ENCODE data around the gene RAI1.

The RAI1 gene

DNA sequence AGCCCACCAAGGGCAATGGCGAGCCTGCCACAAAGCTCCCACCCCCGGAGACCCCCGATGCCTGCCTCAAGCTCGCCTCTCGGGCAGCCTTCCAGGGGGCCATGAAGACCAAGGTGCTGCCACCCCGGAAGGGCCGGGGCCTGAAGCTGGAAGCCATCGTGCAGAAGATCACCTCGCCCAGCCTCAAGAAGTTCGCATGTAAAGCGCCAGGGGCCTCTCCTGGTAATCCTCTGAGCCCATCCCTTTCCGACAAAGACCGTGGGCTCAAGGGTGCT, 115.5 kb downstream of the RAI1 start:
- ATAC-seq = no peak
- TF ChIP-seq TCF4 (CRISPR knock-in tag; IDR thresholded peaks at IDR 0.05; ENCODE audit: borderline replicate concordance) (no peak), BACH2 (CRISPR knock-in tag; IDR thresholded peaks at IDR 0.05; ENCODE audit: borderline replicate concordance) (no peak), ZNF8 (CRISPR knock-in tag; IDR thresholded peaks at IDR 0.05) (no peak), OSR1 (CRISPR knock-in tag; IDR thresholded peaks at IDR 0.05) (no peak), ESRRG (CRISPR knock-in tag; IDR thresholded peaks at IDR 0.05) (no peak), TOX (CRISPR knock-in tag; IDR thresholded peaks at IDR 0.05; ENCODE audit: borderline replicate concordance) (no peak), ISL1 (CRISPR knock-in tag; IDR thresholded peaks at IDR 0.05) (no peak), ZFP30 (CRISPR knock-in tag; IDR thresholded peaks at IDR 0.05) (no peak), ZNF565 (CRISPR knock-in tag; conservative IDR thresholded peaks at IDR 0.05; ENCODE audit: low read depth) (no peak), SNAI2 (CRISPR knock-in tag; IDR thresholded peaks at IDR 0.05) (no peak), PPARA (CRISPR knock-in tag; IDR thresholded peaks at IDR 0.05; ENCODE audit: borderline replicate concordance) (no peak), ARNTL (CRISPR knock-in tag; IDR thresholded peaks at IDR 0.05; ENCODE audit: borderline replicate concordance, low read depth) (no peak), ZC3H10 (CRISPR knock-in tag; IDR thresholded peaks at IDR 0.05) (no peak), ZNF70 (CRISPR knock-in tag; IDR thresholded peaks at IDR 0.05) (no peak)
- TF ChIP-seq, protein P1, sequence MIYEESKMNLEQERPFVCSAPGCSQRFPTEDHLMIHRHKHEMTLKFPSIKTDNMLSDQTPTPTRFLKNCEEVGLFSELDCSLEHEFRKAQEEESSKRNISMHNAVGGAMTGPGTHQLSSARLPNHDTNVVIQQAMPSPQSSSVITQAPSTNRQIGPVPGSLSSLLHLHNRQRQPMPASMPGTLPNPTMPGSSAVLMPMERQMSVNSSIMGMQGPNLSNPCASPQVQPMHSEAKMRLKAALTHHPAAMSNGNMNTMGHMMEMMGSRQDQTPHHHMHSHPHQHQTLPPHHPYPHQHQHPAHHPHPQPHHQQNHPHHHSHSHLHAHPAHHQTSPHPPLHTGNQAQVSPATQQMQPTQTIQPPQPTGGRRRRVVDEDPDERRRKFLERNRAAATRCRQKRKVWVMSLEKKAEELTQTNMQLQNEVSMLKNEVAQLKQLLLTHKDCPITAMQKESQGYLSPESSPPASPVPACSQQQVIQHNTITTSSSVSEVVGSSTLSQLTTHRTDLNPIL (CRISPR knock-in tag; IDR thresholded peaks at IDR 0.05; ENCODE audit: low read depth) = no peak
- TF ChIP-seq, protein P2, sequence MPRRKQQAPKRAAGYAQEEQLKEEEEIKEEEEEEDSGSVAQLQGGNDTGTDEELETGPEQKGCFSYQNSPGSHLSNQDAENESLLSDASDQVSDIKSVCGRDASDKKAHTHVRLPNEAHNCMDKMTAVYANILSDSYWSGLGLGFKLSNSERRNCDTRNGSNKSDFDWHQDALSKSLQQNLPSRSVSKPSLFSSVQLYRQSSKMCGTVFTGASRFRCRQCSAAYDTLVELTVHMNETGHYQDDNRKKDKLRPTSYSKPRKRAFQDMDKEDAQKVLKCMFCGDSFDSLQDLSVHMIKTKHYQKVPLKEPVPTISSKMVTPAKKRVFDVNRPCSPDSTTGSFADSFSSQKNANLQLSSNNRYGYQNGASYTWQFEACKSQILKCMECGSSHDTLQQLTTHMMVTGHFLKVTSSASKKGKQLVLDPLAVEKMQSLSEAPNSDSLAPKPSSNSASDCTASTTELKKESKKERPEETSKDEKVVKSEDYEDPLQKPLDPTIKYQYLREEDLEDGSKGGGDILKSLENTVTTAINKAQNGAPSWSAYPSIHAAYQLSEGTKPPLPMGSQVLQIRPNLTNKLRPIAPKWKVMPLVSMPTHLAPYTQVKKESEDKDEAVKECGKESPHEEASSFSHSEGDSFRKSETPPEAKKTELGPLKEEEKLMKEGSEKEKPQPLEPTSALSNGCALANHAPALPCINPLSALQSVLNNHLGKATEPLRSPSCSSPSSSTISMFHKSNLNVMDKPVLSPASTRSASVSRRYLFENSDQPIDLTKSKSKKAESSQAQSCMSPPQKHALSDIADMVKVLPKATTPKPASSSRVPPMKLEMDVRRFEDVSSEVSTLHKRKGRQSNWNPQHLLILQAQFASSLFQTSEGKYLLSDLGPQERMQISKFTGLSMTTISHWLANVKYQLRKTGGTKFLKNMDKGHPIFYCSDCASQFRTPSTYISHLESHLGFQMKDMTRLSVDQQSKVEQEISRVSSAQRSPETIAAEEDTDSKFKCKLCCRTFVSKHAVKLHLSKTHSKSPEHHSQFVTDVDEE (CRISPR knock-in tag; IDR thresholded peaks at IDR 0.05) = no peak
- TF ChIP-seq, protein P3, sequence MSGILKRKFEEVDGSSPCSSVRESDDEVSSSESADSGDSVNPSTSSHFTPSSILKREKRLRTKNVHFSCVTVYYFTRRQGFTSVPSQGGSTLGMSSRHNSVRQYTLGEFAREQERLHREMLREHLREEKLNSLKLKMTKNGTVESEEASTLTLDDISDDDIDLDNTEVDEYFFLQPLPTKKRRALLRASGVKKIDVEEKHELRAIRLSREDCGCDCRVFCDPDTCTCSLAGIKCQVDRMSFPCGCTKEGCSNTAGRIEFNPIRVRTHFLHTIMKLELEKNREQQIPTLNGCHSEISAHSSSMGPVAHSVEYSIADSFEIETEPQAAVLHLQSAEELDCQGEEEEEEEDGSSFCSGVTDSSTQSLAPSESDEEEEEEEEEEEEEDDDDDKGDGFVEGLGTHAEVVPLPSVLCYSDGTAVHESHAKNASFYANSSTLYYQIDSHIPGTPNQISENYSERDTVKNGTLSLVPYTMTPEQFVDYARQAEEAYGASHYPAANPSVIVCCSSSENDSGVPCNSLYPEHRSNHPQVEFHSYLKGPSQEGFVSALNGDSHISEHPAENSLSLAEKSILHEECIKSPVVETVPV (CRISPR knock-in tag; IDR thresholded peaks at IDR 0.05) = no peak
- TF ChIP-seq, protein P4, sequence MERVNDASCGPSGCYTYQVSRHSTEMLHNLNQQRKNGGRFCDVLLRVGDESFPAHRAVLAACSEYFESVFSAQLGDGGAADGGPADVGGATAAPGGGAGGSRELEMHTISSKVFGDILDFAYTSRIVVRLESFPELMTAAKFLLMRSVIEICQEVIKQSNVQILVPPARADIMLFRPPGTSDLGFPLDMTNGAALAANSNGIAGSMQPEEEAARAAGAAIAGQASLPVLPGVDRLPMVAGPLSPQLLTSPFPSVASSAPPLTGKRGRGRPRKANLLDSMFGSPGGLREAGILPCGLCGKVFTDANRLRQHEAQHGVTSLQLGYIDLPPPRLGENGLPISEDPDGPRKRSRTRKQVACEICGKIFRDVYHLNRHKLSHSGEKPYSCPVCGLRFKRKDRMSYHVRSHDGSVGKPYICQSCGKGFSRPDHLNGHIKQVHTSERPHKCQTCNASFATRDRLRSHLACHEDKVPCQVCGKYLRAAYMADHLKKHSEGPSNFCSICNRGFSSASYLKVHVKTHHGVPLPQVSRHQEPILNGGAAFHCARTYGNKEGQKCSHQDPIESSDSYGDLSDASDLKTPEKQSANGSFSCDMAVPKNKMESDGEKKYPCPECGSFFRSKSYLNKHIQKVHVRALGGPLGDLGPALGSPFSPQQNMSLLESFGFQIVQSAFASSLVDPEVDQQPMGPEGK (CRISPR knock-in tag; IDR thresholded peaks at IDR 0.05; ENCODE audit: borderline replicate concordance) = no peak

DNA sequence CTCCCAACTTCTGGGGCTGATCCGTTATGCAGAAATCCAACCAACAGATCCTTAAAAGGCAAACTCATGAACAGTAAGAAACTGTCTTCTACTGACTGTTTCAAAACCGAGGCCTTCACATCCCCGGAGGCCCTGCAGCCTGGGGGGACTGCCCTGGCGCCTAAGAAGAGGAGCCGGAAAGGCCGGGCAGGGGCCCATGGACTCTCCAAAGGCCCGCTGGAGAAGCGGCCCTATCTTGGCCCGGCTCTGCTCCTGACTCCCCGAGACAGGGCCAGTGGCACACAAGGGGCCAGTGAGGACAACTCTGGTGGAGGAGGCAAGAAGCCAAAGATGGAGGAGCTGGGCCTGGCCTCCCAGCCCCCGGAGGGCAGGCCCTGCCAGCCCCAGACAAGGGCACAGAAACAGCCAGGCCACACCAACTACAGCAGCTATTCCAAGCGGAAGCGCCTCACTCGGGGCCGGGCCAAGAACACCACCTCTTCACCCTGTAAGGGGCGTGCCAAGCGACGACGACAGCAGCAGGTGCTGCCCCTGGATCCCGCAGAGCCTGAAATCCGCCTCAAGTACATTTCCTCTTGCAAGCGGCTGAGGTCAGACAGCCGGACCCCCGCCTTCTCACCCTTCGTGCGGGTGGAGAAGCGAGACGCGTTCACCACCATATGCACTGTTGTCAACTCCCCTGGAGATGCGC, 116.0 kb downstream of the RAI1 start:
- no peak for ATAC-seq
- TF ChIP-seq ZNF8 (CRISPR knock-in tag; IDR thresholded peaks at IDR 0.05) = no peak
- TF ChIP-seq BACH2 (CRISPR knock-in tag; IDR thresholded peaks at IDR 0.05; ENCODE audit: borderline replicate concordance) = no peak

DNA sequence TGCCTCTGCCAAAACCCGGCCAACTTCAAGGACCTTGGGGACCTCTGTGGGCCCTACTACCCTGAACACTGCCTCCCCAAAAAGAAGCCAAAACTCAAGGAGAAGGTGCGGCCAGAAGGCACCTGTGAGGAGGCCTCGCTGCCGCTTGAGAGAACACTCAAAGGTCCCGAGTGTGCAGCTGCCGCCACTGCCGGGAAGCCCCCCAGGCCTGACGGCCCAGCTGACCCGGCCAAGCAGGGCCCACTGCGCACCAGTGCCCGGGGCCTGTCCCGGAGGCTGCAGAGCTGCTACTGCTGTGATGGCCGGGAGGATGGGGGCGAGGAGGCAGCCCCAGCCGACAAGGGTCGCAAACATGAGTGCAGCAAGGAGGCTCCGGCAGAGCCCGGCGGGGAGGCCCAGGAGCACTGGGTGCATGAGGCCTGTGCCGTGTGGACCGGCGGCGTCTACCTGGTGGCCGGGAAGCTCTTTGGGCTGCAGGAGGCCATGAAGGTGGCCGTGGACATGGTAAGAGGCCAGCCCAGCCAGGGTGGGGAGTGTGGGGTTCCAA, 116.8 kb downstream of the RAI1 start:
- no peak for ATAC-seq
- TF ChIP-seq, protein P4 (CRISPR knock-in tag; IDR thresholded peaks at IDR 0.05; ENCODE audit: borderline replicate concordance) = no peak
- TF ChIP-seq RARB (CRISPR knock-in tag; IDR thresholded peaks at IDR 0.05) (no peak), ZNF70 (CRISPR knock-in tag; IDR thresholded peaks at IDR 0.05) (no peak)
- TF ChIP-seq, protein P3 (CRISPR knock-in tag; IDR thresholded peaks at IDR 0.05) = no peak

Data from SK-N-SH treated with all-trans-retinoic acid at 6 μM for 48 hours (cell line).